Transverse colon (tissue), 4 donors: ENCODE data around the gene GTF2H4. TPM values are rescaled to one million over a fixed set of nuclear protein-coding genes. Genes with fewer than 3 reads are reported as not detected.

Experiments used
- DNase-seq: peaks from one replicate; pipeline ENCODE4 v3.0.0-alpha.2; 2019
- H3K27ac ChIP-seq, 4 donors: fragments of 200-600 bp; sonication (generic); 2 replicates each; pipeline ENCODE4 v1.5.1; 2016 to 2018; ENCODE audit warnings: inconsistent platforms in 4 of 4
- H3K27me3 ChIP-seq: fragments of 200-600 bp; sonication (generic); 2 replicates; pipeline ENCODE4 v1.5.1; 2017; ENCODE audit warnings: inconsistent platforms
- H3K36me3 ChIP-seq, 4 donors: fragments of 200-600 bp; sonication (generic); 2 replicates each; pipeline ENCODE4 v1.5.1; 2017 to 2019; ENCODE audit warnings: inconsistent platforms in 4 of 4
- H3K4me1 ChIP-seq, 4 donors: fragments of 200-600 bp; sonication (generic); 2 replicates each; pipeline ENCODE4 v1.5.1; 2017 to 2020; ENCODE audit warnings: inconsistent platforms in 4 of 4
- H3K4me3 ChIP-seq, 4 donors: fragments of 200-600 bp; sonication (generic); 1 replicate in 1 of 4; 2 replicates in 3 of 4; pipeline versions ENCODE4 v1.5.1 to v1.6.1; 2017 to 2019; ENCODE audit warnings: inconsistent platforms in 4 of 4
- H3K9me3 ChIP-seq, 2 donors: fragments of 200-600 bp; sonication (generic); 2 replicates each; pipeline ENCODE4 v1.5.1; 2017 to 2019; ENCODE audit warnings: inconsistent platforms in 2 of 2
- EP300 ChIP-seq: sonication (generic); formaldehyde crosslinking; IDR thresholded peaks from one replicate; pipeline ENCODE4 v1.6.1; 2017; ENCODE audit warnings: antibody characterized with exemption, low read depth
- POLR2A ChIP-seq: fragments of 450-650 bp; IDR thresholded peaks from one replicate; pipeline ENCODE4 v1.6.1; 2016; ENCODE audit warnings: antibody characterized with exemption, mild to moderate bottlenecking, moderate library complexity
- POLR2AphosphoS5 ChIP-seq, 3 donors: sonication (generic); formaldehyde crosslinking; IDR thresholded peaks; one replicate each; pipeline ENCODE4 v1.6.1; 2016; ENCODE audit warnings: antibody characterized with exemption in 3 of 3
- WGBS, 2 donors: methylation state at CpG; one replicate each; pipeline ENCODE4 v1.1.5; 2018; ENCODE audit warnings: low coverage in 1 of 2; 5-methylcytosine and 5-hydroxymethylcytosine counted together
- in situ Hi-C, 4 donors: fragments of 200-750 bp; cut with MboI; loops; one replicate each; pipeline versions ENCODE4 v1.15.0 to v1.15.1; 2017; ENCODE audit warnings: low sequenced_read_pairs in 3 of 4, low pct_ligation_motif_present in 1 of 4, low pct_unique_long_range_greater_than_20kb in 1 of 4
- intact Hi-C: fragments of 100-400 bp; cut with DNase I; formaldehyde crosslinking; loops from one replicate; pipeline ENCODE4 v1.15.1; 2023; ENCODE audit warnings: low total_unique reads
- total RNA-seq, 4 donors: library from RNA; depleted of rRNA; stranded (reverse); fragments of >200 nt; gene quantifications; one replicate each; pipeline ENCODE4 v1.1.0, GENCODE V29; 2016
- TF ChIP-seq, protein P1 (sequence below), 5 experiments: fragments of 200-600 bp in 3 of 5; fragments of 450-650 bp in 2 of 5; sonication (generic) in 3 of 5; IDR thresholded peaks; 1 replicate in 2 of 5; 2 replicates in 3 of 5; pipeline ENCODE4 v1.5.1; 2016 to 2017; ENCODE audit warnings: antibody characterized with exemption in 5 of 5, inconsistent platforms in 3 of 5, mild to moderate bottlenecking in 2 of 5, moderate library complexity in 1 of 5

The GTF2H4 gene
- total RNA-seq, 4 donors from 2014 or later: 2.0 to 44.5 (median 6.8) TPM

- Histone ChIP-seq H3K36me3 (peaks cover 0 to 9% (median 0%) of the 10 kb centered on the region in 4 donors), H3K9me3 (no peaks in the 10 kb centered on the region), H3K27me3 (no peaks in the 10 kb centered on the region), H3K4me1 (peaks cover 14 to 32% (median 22%) of the 10 kb centered on the region in 4 donors), H3K4me3 (peak overlapping the region; percentile 3 to 74 (median 52)), H3K27ac (peak overlapping the region; percentile 92 to 94 (median 94))
- in situ Hi-C loops (loop anchor here in 1 of 4 donors (10.0 kb wide), 1 partner anchor 161 kb away; no protein-coding TSS in a partner anchor), intact Hi-C loops (no loop called here)
- DNase-seq: no peak
- WGBS, 2 donors: 10% methylated on average over 21 of the region's 31 CpGs; no CpG with 5 or more reads in 1 of the 2 donors
- TF ChIP-seq EP300: no peak
- no peak for TF ChIP-seq POLR2A
- no peak for TF ChIP-seq POLR2AphosphoS5 (IDR thresholded peaks at IDR 0.05)
- TF ChIP-seq, protein P1, sequence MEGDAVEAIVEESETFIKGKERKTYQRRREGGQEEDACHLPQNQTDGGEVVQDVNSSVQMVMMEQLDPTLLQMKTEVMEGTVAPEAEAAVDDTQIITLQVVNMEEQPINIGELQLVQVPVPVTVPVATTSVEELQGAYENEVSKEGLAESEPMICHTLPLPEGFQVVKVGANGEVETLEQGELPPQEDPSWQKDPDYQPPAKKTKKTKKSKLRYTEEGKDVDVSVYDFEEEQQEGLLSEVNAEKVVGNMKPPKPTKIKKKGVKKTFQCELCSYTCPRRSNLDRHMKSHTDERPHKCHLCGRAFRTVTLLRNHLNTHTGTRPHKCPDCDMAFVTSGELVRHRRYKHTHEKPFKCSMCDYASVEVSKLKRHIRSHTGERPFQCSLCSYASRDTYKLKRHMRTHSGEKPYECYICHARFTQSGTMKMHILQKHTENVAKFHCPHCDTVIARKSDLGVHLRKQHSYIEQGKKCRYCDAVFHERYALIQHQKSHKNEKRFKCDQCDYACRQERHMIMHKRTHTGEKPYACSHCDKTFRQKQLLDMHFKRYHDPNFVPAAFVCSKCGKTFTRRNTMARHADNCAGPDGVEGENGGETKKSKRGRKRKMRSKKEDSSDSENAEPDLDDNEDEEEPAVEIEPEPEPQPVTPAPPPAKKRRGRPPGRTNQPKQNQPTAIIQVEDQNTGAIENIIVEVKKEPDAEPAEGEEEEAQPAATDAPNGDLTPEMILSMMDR (IDR thresholded peaks at IDR 0.05): no peak
Measured at GRCh38 chr6:30913721-30914075, 5.7 kb downstream of the GTF2H4 start.

- WGBS, 2 donors: 0 to 7% methylated on average over 1 to 15 of the region's 52 CpGs
- Histone ChIP-seq H3K4me1 (peaks cover 9 to 26% (median 18%) of the 10 kb centered on the region in 4 donors), H3K4me3 (peak within 1 kb of the TSS; percentile 44 to 74 (median 57)), H3K9me3 (no peaks in the 10 kb centered on the region), H3K36me3 (peaks cover 0 to 12% (median 0%) of the 10 kb centered on the region in 4 donors), H3K27me3 (no peaks in the 10 kb centered on the region), H3K27ac (peak within 1 kb of the TSS; percentile 92 to 94 (median 94))
- intact Hi-C loops: no loop called here
- DNase-seq: peak; percentile 95
- no peak for TF ChIP-seq EP300
- TF ChIP-seq, protein P1 (IDR thresholded peaks at IDR 0.05): peak; percentile 14 to 53 (median 30)
- TF ChIP-seq POLR2AphosphoS5 (IDR thresholded peaks at IDR 0.05): peak; percentile 84 to 94 (median 93)
- peak; percentile 89 for TF ChIP-seq POLR2A
- in situ Hi-C loops: loop anchor here in 1 of 4 donors (10.0 kb wide), 1 partner anchor 161 kb away; no protein-coding TSS in a partner anchor
Measured at GRCh38 chr6:30914076-30914853, 6.3 kb downstream of the GTF2H4 start, which contains the start of gene VARS2. Gene VARS2 (plus strand): TSS chr6:30914238. CDS start chr6:30914837, 599 bp downstream.

GRCh38 chr6:30914854-30915590 is 7.0 kb downstream of the GTF2H4 start:
- peak overlapping the region; percentile 92 to 94 (median 94) for H3K27ac ChIP-seq
- intact Hi-C loops: loop anchor here (5.0 kb wide), 1 partner anchor 152 kb away; no protein-coding TSS in a partner anchor
- peaks cover 9 to 24% (median 17%) of the 10 kb centered on the region in 4 donors for H3K4me1 ChIP-seq
- WGBS, 2 donors: 26 to 43% methylated on average over 6 to 17 of the region's 17 CpGs
- no peak for DNase-seq
- in situ Hi-C loops: loop anchor here in 3 of 4 donors (5.0 to 10.0 kb wide), 2 partner anchors 160 to 162 kb away; no protein-coding TSS in a partner anchor
- H3K27me3 ChIP-seq: no peaks in the 10 kb centered on the region
- no peaks in the 10 kb centered on the region for H3K9me3 ChIP-seq
- no peak for TF ChIP-seq EP300
- no peak for TF ChIP-seq POLR2A
- TF ChIP-seq, protein P1 (IDR thresholded peaks at IDR 0.05): no peak
- no peak for TF ChIP-seq POLR2AphosphoS5 (IDR thresholded peaks at IDR 0.05)
- H3K4me3 ChIP-seq: peak overlapping the region; percentile 44 to 74 (median 57)
- peaks cover 0 to 9% (median under 1%) of the 10 kb centered on the region in 4 donors for H3K36me3 ChIP-seq
